Vagina (tissue), 2 donors: Measurements from ENCODE around the gene MPHOSPH8. TPM values are rescaled to one million over a fixed set of nuclear protein-coding genes. Genes with fewer than 3 reads are reported as not detected.

ENCODE experiments used
- DNase-seq, 2 donors: peaks; one replicate each; pipeline ENCODE4 v3.0.0-alpha.2; 2017; ENCODE audit errors: extremely low spot score in 2 of 2
- H3K27ac ChIP-seq: fragments of 200-600 bp; sonication (generic); one replicate; pipeline ENCODE4 v1.5.1; 2019
- H3K27me3 ChIP-seq: fragments of 200-600 bp; sonication (generic); one replicate; pipeline ENCODE4 v1.5.1; 2019
- H3K36me3 ChIP-seq, 2 donors: fragments of 200-600 bp; sonication (generic); one replicate each; pipeline ENCODE4 v1.5.1; 2017 to 2019
- H3K4me1 ChIP-seq: fragments of 200-600 bp; sonication (generic); one replicate; pipeline ENCODE4 v1.5.1; 2019
- H3K4me3 ChIP-seq, 2 donors: fragments of 200-600 bp; sonication (generic); 1 replicate in 1 of 2; 2 replicates in 1 of 2; pipeline ENCODE4 v1.5.1; 2016 to 2019
- H3K9me3 ChIP-seq: fragments of 200-600 bp; sonication (generic); one replicate; pipeline ENCODE4 v1.5.1; 2019
- POLR2A ChIP-seq, 2 donors: fragments of 450-650 bp; IDR thresholded peaks; one replicate each; pipeline ENCODE4 v1.6.1; 2017; ENCODE audit warnings: antibody characterized with exemption in 2 of 2, mild to moderate bottlenecking in 2 of 2, moderate library complexity in 2 of 2
- POLR2AphosphoS5 ChIP-seq, 2 donors: sonication (generic); formaldehyde crosslinking; IDR thresholded peaks; one replicate each; pipeline ENCODE4 v1.9.0; 2017; ENCODE audit warnings: antibody characterized with exemption in 2 of 2, mild to moderate bottlenecking in 2 of 2, low read depth in 1 of 2; ENCODE audit not compliant: insufficient read depth in 1 of 2
- intact Hi-C: fragments of 100-400 bp; cut with DNase I; formaldehyde crosslinking; loops from one replicate; pipeline ENCODE4 v1.15.1; 2023
- total RNA-seq: library from RNA; depleted of rRNA; stranded (reverse); fragments of >200 nt; gene quantifications from one replicate; pipeline ENCODE4 v1.2.3, GENCODE V29; 2016
- TF ChIP-seq, protein P1 (sequence below), 3 experiments: fragments of 450-650 bp in 2 of 3; fragments of 200-600 bp in 1 of 3; sonication (generic) in 1 of 3; IDR thresholded peaks; one replicate each; pipeline ENCODE4 v1.5.1; 2017 to 2019; ENCODE audit warnings: antibody characterized with exemption in 3 of 3, mild to moderate bottlenecking in 2 of 3, moderate library complexity in 2 of 3

Gene MPHOSPH8
- total RNA-seq, 1 donor from 2014 or later, result 22.8 TPM

DNA sequence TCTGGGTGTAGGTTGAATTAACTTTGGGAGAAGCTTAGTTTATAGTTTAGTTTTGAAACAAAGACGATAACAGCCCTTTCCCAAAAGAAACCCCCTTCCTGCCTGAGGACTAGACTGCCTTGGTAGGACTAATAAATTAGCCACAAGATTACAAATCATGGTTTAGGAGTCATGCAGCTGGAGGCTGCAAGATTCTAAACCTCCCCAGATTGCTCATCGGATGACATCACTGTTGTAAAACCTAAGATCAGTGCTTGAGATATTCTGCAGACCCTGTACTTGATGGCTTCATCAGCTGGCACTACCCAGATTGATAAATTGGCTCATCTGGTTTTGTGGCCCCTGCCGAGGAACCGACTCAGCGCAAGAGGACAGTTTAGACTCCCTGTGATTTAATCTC, 35.9 kb upstream of the MPHOSPH8 start:
- H3K9me3 ChIP-seq, result no peaks in the 10 kb centered on the region
- TF ChIP-seq, protein P1, sequence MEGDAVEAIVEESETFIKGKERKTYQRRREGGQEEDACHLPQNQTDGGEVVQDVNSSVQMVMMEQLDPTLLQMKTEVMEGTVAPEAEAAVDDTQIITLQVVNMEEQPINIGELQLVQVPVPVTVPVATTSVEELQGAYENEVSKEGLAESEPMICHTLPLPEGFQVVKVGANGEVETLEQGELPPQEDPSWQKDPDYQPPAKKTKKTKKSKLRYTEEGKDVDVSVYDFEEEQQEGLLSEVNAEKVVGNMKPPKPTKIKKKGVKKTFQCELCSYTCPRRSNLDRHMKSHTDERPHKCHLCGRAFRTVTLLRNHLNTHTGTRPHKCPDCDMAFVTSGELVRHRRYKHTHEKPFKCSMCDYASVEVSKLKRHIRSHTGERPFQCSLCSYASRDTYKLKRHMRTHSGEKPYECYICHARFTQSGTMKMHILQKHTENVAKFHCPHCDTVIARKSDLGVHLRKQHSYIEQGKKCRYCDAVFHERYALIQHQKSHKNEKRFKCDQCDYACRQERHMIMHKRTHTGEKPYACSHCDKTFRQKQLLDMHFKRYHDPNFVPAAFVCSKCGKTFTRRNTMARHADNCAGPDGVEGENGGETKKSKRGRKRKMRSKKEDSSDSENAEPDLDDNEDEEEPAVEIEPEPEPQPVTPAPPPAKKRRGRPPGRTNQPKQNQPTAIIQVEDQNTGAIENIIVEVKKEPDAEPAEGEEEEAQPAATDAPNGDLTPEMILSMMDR (IDR thresholded peaks at IDR 0.05), result no peak
- TF ChIP-seq POLR2A (IDR thresholded peaks at IDR 0.05) (no peak), POLR2AphosphoS5 (IDR thresholded peaks at IDR 0.05; ENCODE audit: insufficient read depth in 1 of 2, low read depth in 1 of 2) (no peak)
- no peak overlapping the region for H3K4me3 ChIP-seq
- no peaks in the 10 kb centered on the region for H3K36me3 ChIP-seq
- no peak for DNase-seq
- H3K27ac ChIP-seq, result no peak overlapping the region
- peaks cover 13% of the 10 kb centered on the region for H3K4me1 ChIP-seq
- intact Hi-C loops, result no loop called here
- H3K27me3 ChIP-seq, result no peaks in the 10 kb centered on the region

DNA sequence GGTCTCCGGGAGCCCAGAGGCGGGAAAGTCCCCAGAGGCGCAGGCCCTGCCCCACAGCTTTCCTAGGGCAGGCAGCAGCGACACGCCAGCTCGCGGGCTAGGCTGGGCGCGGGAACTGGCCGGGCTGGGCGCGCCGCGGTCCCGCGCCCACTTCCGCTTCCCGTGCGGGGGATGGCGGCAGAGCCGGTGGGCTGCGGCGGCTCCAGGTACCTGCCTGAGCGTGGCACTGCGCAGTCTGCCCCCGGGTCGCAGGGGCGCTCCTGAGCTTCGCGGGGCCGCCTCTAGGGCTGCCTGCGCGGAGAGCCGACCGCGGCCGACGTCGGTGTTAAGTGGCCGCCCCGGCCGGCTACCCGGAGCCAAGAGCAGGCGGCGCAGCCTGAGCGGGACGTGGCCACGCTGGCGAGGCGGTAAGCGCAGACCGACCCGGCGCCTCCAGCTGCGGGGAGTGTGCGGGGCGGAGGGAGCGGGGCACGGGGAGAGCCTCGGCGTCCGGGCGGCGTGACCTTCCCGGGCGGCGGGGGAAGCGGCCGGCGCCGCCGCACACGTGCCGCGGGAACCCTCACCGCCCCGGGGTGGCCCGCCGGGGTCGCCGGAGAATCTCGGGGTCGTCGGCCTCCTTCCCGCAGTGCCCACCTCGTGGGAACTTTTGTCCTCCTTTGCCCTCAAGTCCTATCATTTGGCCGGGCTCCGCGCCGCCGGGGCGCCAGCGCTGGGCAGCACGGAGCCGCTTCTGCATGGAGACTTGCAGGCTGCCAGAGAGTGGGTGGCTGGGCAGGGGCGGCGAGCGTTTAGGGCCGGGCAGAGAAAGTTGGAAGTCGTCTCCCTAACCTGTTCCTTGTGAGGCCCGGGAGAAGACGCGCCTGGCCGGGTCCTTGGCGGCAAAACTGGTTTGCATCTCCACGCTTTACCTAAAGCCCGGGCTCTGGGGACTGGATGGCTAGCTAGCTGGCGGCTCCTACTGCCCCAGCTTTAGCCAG, 31.4 kb upstream of the MPHOSPH8 start:
- peaks cover 14% of the 10 kb centered on the region for H3K4me1 ChIP-seq
- intact Hi-C loops, result no loop called here
- no peaks in the 10 kb centered on the region for H3K36me3 ChIP-seq
- TF ChIP-seq, protein P1 (IDR thresholded peaks at IDR 0.05), result no peak
- TF ChIP-seq POLR2AphosphoS5 (IDR thresholded peaks at IDR 0.05; ENCODE audit: insufficient read depth in 1 of 2, low read depth in 1 of 2), result no peak
- no peak for TF ChIP-seq POLR2A (IDR thresholded peaks at IDR 0.05)
- no peak overlapping the region for H3K27ac ChIP-seq
- no peak for DNase-seq
- H3K9me3 ChIP-seq, result no peaks in the 10 kb centered on the region
- no peaks in the 10 kb centered on the region for H3K27me3 ChIP-seq
- H3K4me3 ChIP-seq, result peak overlapping the region; percentile 54 to 62

DNA sequence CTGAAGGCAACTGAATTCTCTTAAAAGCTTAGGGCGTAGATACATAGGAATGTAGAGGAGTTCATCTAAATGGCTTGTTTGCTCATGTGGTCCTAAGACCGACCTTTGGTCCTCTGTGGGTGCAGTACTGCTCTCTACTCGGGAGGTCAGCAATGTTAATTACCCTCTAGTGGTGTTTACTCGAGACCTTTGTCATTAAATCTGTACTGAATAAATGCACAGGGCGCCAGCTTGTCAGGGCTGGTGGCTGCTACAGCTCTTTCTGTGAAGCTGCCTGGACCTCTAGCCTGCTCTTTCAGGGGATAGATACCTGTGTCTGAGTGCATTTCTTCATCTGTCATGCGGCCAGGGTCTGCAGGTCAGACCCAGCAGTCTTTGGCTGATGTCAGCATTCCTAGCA, 29.2 kb upstream of the MPHOSPH8 start:
- no peak for TF ChIP-seq POLR2AphosphoS5 (IDR thresholded peaks at IDR 0.05; ENCODE audit: insufficient read depth in 1 of 2, low read depth in 1 of 2)
- TF ChIP-seq POLR2A (IDR thresholded peaks at IDR 0.05), result no peak
- TF ChIP-seq, protein P1 (IDR thresholded peaks at IDR 0.05), result no peak
- Histone ChIP-seq H3K27me3 (no peaks in the 10 kb centered on the region), H3K4me3 (no peak overlapping the region), H3K36me3 (no peaks in the 10 kb centered on the region), H3K4me1 (peaks cover 14% of the 10 kb centered on the region), H3K27ac (no peak overlapping the region), H3K9me3 (no peaks in the 10 kb centered on the region)
- DNase-seq, result no peak
- intact Hi-C loops, result no loop called here

DNA sequence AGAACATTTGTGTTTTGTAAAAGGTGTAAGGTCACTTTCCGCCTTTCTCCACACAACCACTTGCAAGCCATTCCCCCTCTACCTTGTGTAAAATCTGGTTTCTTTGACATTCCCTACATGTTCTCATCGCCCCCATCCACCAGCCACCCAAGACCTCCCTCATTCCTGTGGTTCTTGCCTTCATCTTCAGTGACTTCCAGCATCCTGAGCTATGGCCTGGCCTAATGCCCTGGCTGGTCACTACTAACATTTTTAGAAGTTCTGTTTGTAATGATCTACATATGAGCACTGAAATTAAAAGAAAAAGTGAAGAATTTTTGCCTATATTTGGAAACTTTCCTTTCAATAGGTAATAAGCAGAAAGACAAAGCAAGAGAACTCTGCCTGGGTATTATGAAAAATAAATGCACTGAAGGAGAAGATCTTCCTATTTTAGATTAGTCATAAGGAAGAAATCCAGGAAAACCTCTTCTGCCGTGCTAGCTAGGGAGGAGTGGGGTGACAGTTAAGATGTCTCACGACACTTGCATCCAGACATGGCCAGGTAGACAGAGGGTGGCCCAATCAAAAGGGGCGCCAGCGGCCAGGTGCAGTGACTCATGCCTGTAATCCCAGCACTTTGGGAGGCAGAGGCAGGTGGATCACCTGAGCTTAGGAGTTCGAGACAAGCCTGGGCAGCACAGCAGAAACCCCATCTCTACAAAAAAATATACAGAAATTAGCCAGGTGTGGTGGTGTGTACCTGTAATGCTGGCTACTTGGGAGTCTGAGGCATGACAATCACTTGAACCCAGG, 28.1 kb upstream of the MPHOSPH8 start:
- intact Hi-C loops, result no loop called here
- Histone ChIP-seq H3K27ac (no peak overlapping the region), H3K27me3 (no peaks in the 10 kb centered on the region), H3K9me3 (no peaks in the 10 kb centered on the region), H3K4me3 (no peak overlapping the region), H3K36me3 (no peaks in the 10 kb centered on the region), H3K4me1 (peaks cover 14% of the 10 kb centered on the region)
- TF ChIP-seq POLR2A (IDR thresholded peaks at IDR 0.05) (no peak), POLR2AphosphoS5 (IDR thresholded peaks at IDR 0.05; ENCODE audit: insufficient read depth in 1 of 2, low read depth in 1 of 2) (no peak)
- TF ChIP-seq, protein P1 (IDR thresholded peaks at IDR 0.05), result no peak
- DNase-seq, result no peak
